SK-N-SH (cell line): Measurements from ENCODE around the gene FTO. TPM values are rescaled to one million over a fixed set of nuclear protein-coding genes. Genes with fewer than 3 reads are reported as not detected.

Experiments used
- CTCF ChIA-PET: fragments of 300-600, 350-600 bp; formaldehyde crosslinking; extraction: SDS; loops from one replicate; lab custom pipeline; 2021; lab: Yijun Ruan, JAX
- POLR2A ChIA-PET: fragments of 350-600 bp; sonication (Branson Sonifier 250); formaldehyde crosslinking; extraction: SDS; loops from one replicate; lab custom pipeline; 2020; ENCODE audit warnings: antibody characterized with exemption, inconsistent platforms; lab: Yijun Ruan, JAX
- DNase-seq: peaks from one replicate; pipeline ENCODE4 v3.0.0; 2012
- H2AFZ ChIP-seq: fragments of 200-600 bp; sonication (generic); 2 replicates; pipeline ENCODE4 v1.8.1; 2016; ENCODE audit warnings: antibody characterized with exemption, mild to moderate bottlenecking, low read depth
- H3F3A ChIP-seq: fragments of 200-600 bp; sonication (generic); replicated peaks from 2 replicates; pipeline ENCODE3; 2016; ENCODE audit warnings: antibody characterized with exemption, mild to moderate bottlenecking; ENCODE audit not compliant: insufficient read depth
- H3K27ac ChIP-seq, 2 experiments: fragments of 200-500 bp in 1 of 2; fragments of 200-600 bp in 1 of 2; sonication (Bioruptor generic) in 1 of 2; sonication (generic), shearing (Covaris generic) in 1 of 2; 2 replicates each; pipeline versions ENCODE4 v1.5.1 to v1.6.1; 2014 to 2016; ENCODE audit warnings: low read depth in 2 of 2, inconsistent platforms in 1 of 2, low read length in 1 of 2, mild to moderate bottlenecking in 1 of 2, mixed read lengths in 1 of 2
- H3K27me3 ChIP-seq: fragments of 200-600 bp; sonication (generic), shearing (Covaris generic); 2 replicates; pipeline ENCODE4 v1.6.1; 2016; ENCODE audit warnings: mixed run types; ENCODE audit not compliant: insufficient read depth
- H3K36me3 ChIP-seq, 2 experiments: fragments of 200-500 bp in 1 of 2; fragments of 200-600 bp in 1 of 2; sonication (Bioruptor generic) in 1 of 2; sonication (generic) in 1 of 2; replicated peaks in 1 of 2; 2 replicates each; pipeline versions ENCODE3 to v1.5.1; 2014 to 2016; ENCODE audit warnings: low read length in 1 of 2, mild to moderate bottlenecking in 1 of 2; ENCODE audit not compliant: insufficient read depth in 2 of 2, control insufficient read depth in 1 of 2
- H3K4me1 ChIP-seq, 2 experiments: fragments of 200-500 bp in 1 of 2; fragments of 200-600 bp in 1 of 2; sonication (Bioruptor generic) in 1 of 2; sonication (generic), shearing (Covaris generic) in 1 of 2; 2 replicates each; pipeline versions ENCODE4 v1.5.1 to v1.6.1; 2014 to 2016; ENCODE audit warnings: low read depth in 1 of 2, low read length in 1 of 2, mixed run types in 1 of 2; ENCODE audit not compliant: insufficient read depth in 2 of 2, control insufficient read depth in 1 of 2
- H3K4me2 ChIP-seq: fragments of 200-600 bp; sonication (generic), shearing (Covaris generic); 2 replicates; pipeline ENCODE4 v1.6.1; 2017; ENCODE audit warnings: mixed run types
- H3K4me3 ChIP-seq, 2 experiments: fragments of 200-500 bp in 1 of 2; fragments of 200-600 bp in 1 of 2; sonication (Bioruptor generic) in 1 of 2; sonication (generic), shearing (Covaris generic) in 1 of 2; 2 replicates each; pipeline versions ENCODE4 v1.5.1 to v1.8.1; 2014 to 2016; ENCODE audit warnings: low read depth in 2 of 2, inconsistent platforms in 1 of 2, low read length in 1 of 2, mild to moderate bottlenecking in 1 of 2, mixed read lengths in 1 of 2, moderate library complexity in 1 of 2
- H3K79me2 ChIP-seq: fragments of 200-600 bp; sonication (generic); 2 replicates; pipeline ENCODE4 v1.8.1; 2017; ENCODE audit warnings: mild to moderate bottlenecking; ENCODE audit not compliant: insufficient read depth
- H3K9ac ChIP-seq: fragments of 200-600 bp; sonication (generic); 2 replicates; pipeline ENCODE4 v1.6.1; 2017; ENCODE audit warnings: mixed run types
- H3K9me2 ChIP-seq: fragments of 200-600 bp; sonication (generic); 2 replicates; pipeline ENCODE4 v1.6.1; 2017; ENCODE audit warnings: mixed run types
- H3K9me3 ChIP-seq: fragments of 200-600 bp; sonication (generic); 2 replicates; pipeline ENCODE4 v1.6.1; 2017; ENCODE audit warnings: mixed run types, mild to moderate bottlenecking, moderate library complexity
- H4K20me1 ChIP-seq: fragments of 200-600 bp; sonication (generic); 2 replicates; pipeline ENCODE4 v1.6.1; 2017; ENCODE audit warnings: mild to moderate bottlenecking, mixed run types; ENCODE audit not compliant: insufficient read depth
- CHD2 ChIP-seq: fragments of 150-350 bp; IDR thresholded peaks from 2 replicates; pipeline ENCODE4 v1.6.1; 2018; ENCODE audit warnings: low read length; ENCODE audit not compliant: partially characterized antibody
- ELF1 ChIP-seq: IDR thresholded peaks from 2 replicates; pipeline ENCODE4 v1.4.0; 2012
- EP300 ChIP-seq, 2 experiments: IDR thresholded peaks; 2 replicates each; pipeline versions ENCODE4 v1.4.0 to v1.6.1; 2012; ENCODE audit warnings: borderline replicate concordance in 1 of 2, low read depth in 1 of 2, low read length in 1 of 2
- FOXM1 ChIP-seq: IDR thresholded peaks from 2 replicates; pipeline ENCODE4 v1.4.0; 2012; ENCODE audit warnings: low read depth, mild to moderate bottlenecking
- GABPA ChIP-seq: IDR thresholded peaks from 2 replicates; pipeline ENCODE4 v1.4.0; 2012; ENCODE audit warnings: low read depth, mild to moderate bottlenecking
- GATA2 ChIP-seq: sonication (generic); formaldehyde crosslinking; IDR thresholded peaks from 2 replicates; pipeline ENCODE4 v1.5.0; 2020; ENCODE audit warnings: mild to moderate bottlenecking, missing genetic modification reagents
- JUND ChIP-seq: IDR thresholded peaks from 2 replicates; pipeline ENCODE4 v1.4.0; 2012
- NFIC ChIP-seq: IDR thresholded peaks from 2 replicates; pipeline ENCODE4 v1.4.0; 2012; ENCODE audit warnings: borderline replicate concordance
- NRF1 ChIP-seq: IDR thresholded peaks from 2 replicates; pipeline ENCODE4 v1.6.1; 2012; ENCODE audit warnings: low read depth, mild to moderate bottlenecking, low read length
- PBX3 ChIP-seq: IDR thresholded peaks from 2 replicates; pipeline ENCODE4; 2012
- POLR2AphosphoS5 ChIP-seq: IDR thresholded peaks from 2 replicates; pipeline ENCODE4 v1.6.1; 2012; ENCODE audit warnings: low read depth, low read length
- RAD21 ChIP-seq: IDR thresholded peaks from 2 replicates; pipeline ENCODE4 v1.6.1; 2012; ENCODE audit warnings: mild to moderate bottlenecking, low read length
- REST ChIP-seq: IDR thresholded peaks from 2 replicates; pipeline ENCODE4 v1.6.1; 2012; ENCODE audit warnings: mild to moderate bottlenecking, low read depth, low read length, moderate library complexity
- SMC3 ChIP-seq: IDR thresholded peaks from 2 replicates; pipeline ENCODE4 v1.6.1; 2012; ENCODE audit warnings: low read depth, low read length, improper control_type of control experiment
- TCF12 ChIP-seq: IDR thresholded peaks from 2 replicates; pipeline ENCODE4 v1.4.0; 2012
- TEAD4 ChIP-seq: IDR thresholded peaks from 2 replicates; pipeline ENCODE4 v1.4.0; 2012; ENCODE audit warnings: mild to moderate bottlenecking, borderline replicate concordance; ENCODE audit not compliant: insufficient read depth
- USF1 ChIP-seq: IDR thresholded peaks from 2 replicates; pipeline ENCODE4 v1.4.0; 2012; ENCODE audit warnings: low read depth, borderline replicate concordance
- USF2 ChIP-seq: fragments of 150-350 bp; IDR thresholded peaks from 2 replicates; pipeline ENCODE4 v1.6.1; 2017; ENCODE audit warnings: antibody characterized with exemption, low read length, low read depth, borderline replicate concordance
- YY1 ChIP-seq: IDR thresholded peaks from 2 replicates; pipeline ENCODE4 v1.4.0; 2012; ENCODE audit warnings: low read depth, mild to moderate bottlenecking
- ZBTB33 ChIP-seq: IDR thresholded peaks from 2 replicates; pipeline ENCODE4 v1.4.0; 2012; ENCODE audit warnings: low read depth, borderline replicate concordance
- WGBS: methylation state at CpG from one replicate; pipeline ENCODE4 v1.1.6; 2017; ENCODE audit warnings: low lambda C conversion rate; 5-methylcytosine and 5-hydroxymethylcytosine counted together
- polyA plus RNA-seq, 3 experiments: library from polyadenylated mRNA; depleted of rRNA; stranded (reverse); fragments of >200 nt; gene quantifications; 2 replicates each; pipeline ENCODE4 v1.2.3, GENCODE V29; 2012

Gene FTO
- polyA plus RNA-seq, 1 of the 3 experiments (the other 2 are of a cell fraction), result 41.2 TPM

GRCh38 chr16:54031107-54031760 lies 327.3 kb downstream of the FTO start:
- no peak for DNase-seq
- TF ChIP-seq YY1 (no peak), ELF1 (no peak), EP300 (IDR thresholded peaks at IDR 0.05; ENCODE audit: borderline replicate concordance in 1 of 2, low read depth in 1 of 2, low read length in 1 of 2) (no peak), POLR2AphosphoS5 (no peak), NRF1 (no peak), CHD2 (no peak), GABPA (no peak), GATA2 (CRISPR knock-in tag) (no peak), RAD21 (no peak), REST (no peak), NFIC (no peak), USF1 (no peak), TEAD4 (no peak), TCF12 (no peak), PBX3 (no peak), USF2 (no peak), JUND (no peak), FOXM1 (no peak), ZBTB33 (no peak), SMC3 (no peak)
- TF ChIP-seq, all 33 proteins: peak for 0
- H3K4me3 ChIP-seq, result no peak overlapping the region
- H3K79me2 ChIP-seq, result no peaks in the 10 kb centered on the region
- H3K27me3 ChIP-seq, result no peaks in the 10 kb centered on the region
- peaks cover 6 to 7% of the 10 kb centered on the region in 2 experiments; a peak in 3 of 4 replicates for H3K4me1 ChIP-seq
- peaks cover 6% of the 10 kb centered on the region for H3F3A ChIP-seq
- H2AFZ ChIP-seq, result no peak overlapping the region
- H3K27ac ChIP-seq, result no peak overlapping the region
- H3K4me2 ChIP-seq, result no peak overlapping the region
- H3K9me3 ChIP-seq, result peaks cover 7% of the 10 kb centered on the region; the same call in 1 of the 2 replicates
- CTCF ChIA-PET, result interaction anchor here (0.7 kb wide), 1 partner anchor 10 kb away, joined by 3 read pairs; no protein-coding TSS in a partner anchor
- POLR2A ChIA-PET, result no interaction called here
- H3K36me3 ChIP-seq, result no peaks in the 10 kb centered on the region
- WGBS, result 96% methylated on average over 5 of the region's 5 CpGs
- no peak overlapping the region for H3K9ac ChIP-seq
- H3K9me2 ChIP-seq, result no peaks in the 10 kb centered on the region
- no peaks in the 10 kb centered on the region for H4K20me1 ChIP-seq
